Measurements from ENCODE around the gene ANKRD42.

DNA sequence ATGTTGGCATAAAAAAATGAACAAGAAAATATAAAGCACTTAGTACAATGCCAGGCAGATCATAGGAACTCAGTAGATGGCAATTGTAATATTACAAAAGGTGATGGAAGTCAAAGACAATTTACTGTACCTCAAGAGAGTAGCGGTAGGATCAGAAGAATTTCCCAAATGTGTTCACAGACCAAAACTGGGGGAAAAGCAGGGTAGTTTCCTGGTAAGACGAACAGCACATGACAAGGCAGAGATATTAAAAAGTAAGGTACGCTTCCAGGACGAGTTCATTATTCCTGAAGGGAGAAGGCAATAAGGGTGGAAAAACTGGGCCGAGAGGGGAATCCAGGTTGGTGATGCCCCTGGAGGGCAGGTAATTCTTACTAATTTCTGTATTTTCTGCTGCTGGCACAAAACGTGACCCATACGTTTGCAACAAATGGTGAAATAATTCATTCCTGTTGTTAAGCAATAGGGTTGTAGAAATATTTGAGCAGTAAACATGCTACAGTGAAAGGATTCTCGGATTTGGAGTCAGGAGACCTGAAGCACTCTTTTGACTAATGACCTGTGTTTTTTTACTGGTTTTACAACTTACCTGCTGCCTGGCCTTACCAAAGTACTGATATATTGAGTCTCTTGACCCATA lies 786 bp upstream of the ANKRD42 start:
- TF ChIP-seq POLR2AphosphoS5 (IDR thresholded peaks at IDR 0.05; ENCODE audit: low read depth, low read length) (no peak), POLR2A (IDR thresholded peaks at IDR 0.05; ENCODE audit: low read depth, low read length) (no peak)

Measured in GM12892 (cell line).